IPS-18c (cell line): ENCODE results near the gene CDCA4.

ENCODE experiments used
- H3K4me3 ChIP-seq: 2 replicates; pipeline ENCODE4 v1.7.0; 2013; ENCODE audit warnings: low read depth, mild to moderate bottlenecking, low read length, moderate library complexity; ENCODE audit not compliant: insufficient read depth
- H3K9me3 ChIP-seq: one replicate; pipeline ENCODE4 v1.6.1; 2013; ENCODE audit warnings: mild to moderate bottlenecking, low read length, moderate library complexity; ENCODE audit not compliant: control insufficient read depth, insufficient read depth

CDCA4 gene

GRCh38 chr14:104975481-104976197 lies 45.2 kb downstream of the CDCA4 start:
- no peak overlapping the region for H3K4me3 ChIP-seq

GRCh38 chr14:104974665-104975390 lies 46.1 kb downstream of the CDCA4 start:
- H3K4me3 ChIP-seq: no peak overlapping the region
- H3K9me3 ChIP-seq: no peaks in the 10 kb centered on the region

More at GRCh38 chr14:104975481-104976197, 45.2 kb downstream of the CDCA4 start:
- H3K9me3 ChIP-seq: no peaks in the 10 kb centered on the region

GRCh38 chr14:104974146-104974541 lies 46.7 kb downstream of the CDCA4 start:
- Histone ChIP-seq H3K4me3 (no peak overlapping the region), H3K9me3 (no peaks in the 10 kb centered on the region)

GRCh38 chr14:104973385-104974145 lies 47.3 kb downstream of the CDCA4 start:
- no peak overlapping the region for H3K4me3 ChIP-seq

GRCh38 chr14:104973135-104973384 lies 47.8 kb downstream of the CDCA4 start:
- Histone ChIP-seq H3K9me3 (no peaks in the 10 kb centered on the region), H3K4me3 (no peak overlapping the region)

More at GRCh38 chr14:104973385-104974145, 47.3 kb downstream of the CDCA4 start:
- H3K9me3 ChIP-seq: no peaks in the 10 kb centered on the region

- no peaks in the 10 kb centered on the region for H3K9me3 ChIP-seq
- H3K4me3 ChIP-seq: no peak overlapping the region
These were observed 48.4 kb downstream of the CDCA4 start for GRCh38 chr14:104972301-104973134.

GRCh38 chr14:104971447-104972240 lies 49.2 kb downstream of the CDCA4 start:
- H3K9me3 ChIP-seq: no peaks in the 10 kb centered on the region

GRCh38 chr14:104970231-104971068 lies 50.4 kb downstream of the CDCA4 start:
- no peak overlapping the region for H3K4me3 ChIP-seq
- no peaks in the 10 kb centered on the region for H3K9me3 ChIP-seq

More at GRCh38 chr14:104971447-104972240, 49.2 kb downstream of the CDCA4 start:
- H3K4me3 ChIP-seq: no peak overlapping the region

GRCh38 chr14:104969741-104970230 lies 51.1 kb downstream of the CDCA4 start:
- H3K4me3 ChIP-seq: no peak overlapping the region

GRCh38 chr14:104968541-104969401 lies 52.1 kb downstream of the CDCA4 start:
- Histone ChIP-seq H3K9me3 (no peaks in the 10 kb centered on the region), H3K4me3 (no peak overlapping the region)

More at GRCh38 chr14:104969741-104970230, 51.1 kb downstream of the CDCA4 start:
- no peaks in the 10 kb centered on the region for H3K9me3 ChIP-seq

GRCh38 chr14:104968153-104968527 lies 52.7 kb downstream of the CDCA4 start:
- Histone ChIP-seq H3K4me3 (peak overlapping the region; percentile 28; the same call in 1 of the 2 replicates), H3K9me3 (no peaks in the 10 kb centered on the region)

- Histone ChIP-seq H3K9me3 (no peaks in the 10 kb centered on the region), H3K4me3 (peak overlapping the region; percentile 28)
These were observed 53.3 kb downstream of the CDCA4 start for GRCh38 chr14:104967386-104968152.

- H3K9me3 ChIP-seq: no peaks in the 10 kb centered on the region
- H3K4me3 ChIP-seq: no peak overlapping the region; the same call in 1 of the 2 replicates
These were observed 53.9 kb downstream of the CDCA4 start for GRCh38 chr14:104966981-104967385.

- Histone ChIP-seq H3K9me3 (no peaks in the 10 kb centered on the region), H3K4me3 (no peak overlapping the region)
These were observed 54.5 kb downstream of the CDCA4 start for GRCh38 chr14:104966261-104966865.
